IMR-90 (cell line): ENCODE results near the gene MBTD1. TPM values are rescaled to one million over a fixed set of nuclear protein-coding genes. Genes with fewer than 3 reads are reported as not detected.

Experiments used
- ATAC-seq: fragments of 200-7000 bp; cut with Tn5 transposase; 2 replicates; pipeline ENCODE4 v1.9.1; 2020; ENCODE audit warnings: low read depth, mild to moderate bottlenecking, moderate library complexity
- BruUV-seq: library from RNA; stranded (reverse); fragments of 400-500 nt; replicated peaks from 2 replicates; lab custom pipeline; 2021; lab: Mats Ljungman, UMichigan
- CTCF ChIA-PET: fragments of 300-600 bp; formaldehyde crosslinking; extraction: SDS; loops from one replicate; lab custom pipeline; 2021; ENCODE audit warnings: antibody characterized with exemption; lab: Yijun Ruan, JAX
- POLR2A ChIA-PET: fragments of 300-600 bp; sonication (Branson Sonifier 250); formaldehyde crosslinking; loops from one replicate; lab custom pipeline; 2022; ENCODE audit warnings: antibody characterized with exemption; ENCODE audit not compliant: unreplicated experiment; lab: Charles Lee
- DNase-seq: peaks from one replicate; pipeline ENCODE4 v3.0.0; 2013
- H2AFZ ChIP-seq: replicated peaks from 2 replicates; pipeline ENCODE3; 2013; ENCODE audit warnings: low read length, mild to moderate bottlenecking; ENCODE audit not compliant: poor library complexity
- H2AK5ac ChIP-seq: 2 replicates; pipeline ENCODE4 v1.6.1; 2013; ENCODE audit warnings: low read depth, low read length, inconsistent platforms
- H2AK9ac ChIP-seq: replicated peaks from 2 replicates; pipeline ENCODE3; 2013; ENCODE audit warnings: mild to moderate bottlenecking, low read depth, low read length, moderate library complexity; ENCODE audit not compliant: poor library complexity
- H2BK120ac ChIP-seq: 2 replicates; pipeline ENCODE4 v1.6.1; 2013; ENCODE audit warnings: low read depth, low read length, inconsistent platforms
- H2BK15ac ChIP-seq: 3 replicates; pipeline ENCODE4 v1.6.1; 2013; ENCODE audit warnings: low read depth, low read length, inconsistent platforms
- H2BK20ac ChIP-seq: 2 replicates; pipeline ENCODE4 v1.6.1; 2013; ENCODE audit warnings: low read depth, mild to moderate bottlenecking, inconsistent platforms, low read length, moderate library complexity
- H2BK5ac ChIP-seq: 2 replicates; pipeline ENCODE4 v1.6.1; 2013; ENCODE audit warnings: mild to moderate bottlenecking, low read depth, low read length, inconsistent platforms; ENCODE audit not compliant: poor library complexity, severe bottlenecking
- H3K14ac ChIP-seq: replicated peaks from 2 replicates; pipeline ENCODE4 v1.6.1; 2013; ENCODE audit warnings: low read depth, low read length, inconsistent platforms
- H3K18ac ChIP-seq: 2 replicates; pipeline ENCODE4 v1.6.1; 2013; ENCODE audit warnings: low read depth, low read length, control low read depth
- H3K23ac ChIP-seq: 2 replicates; pipeline ENCODE4 v1.6.1; 2013; ENCODE audit warnings: low read depth, low read length, inconsistent platforms
- H3K27ac ChIP-seq: 2 replicates; pipeline ENCODE4 v1.5.1; 2013; ENCODE audit warnings: mild to moderate bottlenecking, control low read depth, low read length; ENCODE audit not compliant: insufficient read depth
- H3K27me3 ChIP-seq: 2 replicates; pipeline ENCODE4 v1.6.1; 2013; ENCODE audit warnings: low read length; ENCODE audit not compliant: control insufficient read depth, insufficient read depth
- H3K36me3 ChIP-seq: 2 replicates; pipeline ENCODE4 v1.6.1; 2013; ENCODE audit warnings: low read length, mixed read lengths; ENCODE audit not compliant: control insufficient read depth, insufficient read depth
- H3K4ac ChIP-seq: 2 replicates; pipeline ENCODE4 v1.6.1; 2013; ENCODE audit warnings: low read depth, low read length, inconsistent platforms
- H3K4me1 ChIP-seq: 2 replicates; pipeline ENCODE4 v1.6.1; 2013; ENCODE audit warnings: low read length, mixed read lengths; ENCODE audit not compliant: control insufficient read depth, insufficient read depth
- H3K4me2 ChIP-seq: 2 replicates; pipeline ENCODE4 v1.6.1; 2013; ENCODE audit warnings: low read depth, mild to moderate bottlenecking, control low read depth, low read length, moderate library complexity
- H3K4me3 ChIP-seq: 2 replicates; pipeline ENCODE4 v1.5.1; 2013; ENCODE audit warnings: low read depth, mild to moderate bottlenecking, control low read depth, low read length, moderate library complexity; ENCODE audit not compliant: insufficient read depth
- H3K56ac ChIP-seq: 2 replicates; pipeline ENCODE4 v1.6.1; 2013; ENCODE audit warnings: low read length, inconsistent platforms; ENCODE audit not compliant: insufficient read depth; ENCODE audit errors: extremely low read depth
- H3K79me1 ChIP-seq, 2 experiments: 2 replicates each; pipeline ENCODE4 v1.6.1; 2013; ENCODE audit warnings: low read length in 2 of 2, inconsistent platforms in 1 of 2, low read depth in 1 of 2
- H3K9ac ChIP-seq: 2 replicates; pipeline ENCODE4 v1.6.1; 2013; ENCODE audit warnings: low read depth, low read length, control low read depth
- H3K9me1 ChIP-seq: 2 replicates; pipeline ENCODE4 v1.6.1; 2013; ENCODE audit warnings: low read length, inconsistent platforms; ENCODE audit not compliant: insufficient read depth
- H3K9me3 ChIP-seq: 2 replicates; pipeline ENCODE4 v1.6.1; 2013; ENCODE audit warnings: low read length; ENCODE audit not compliant: control insufficient read depth, insufficient read depth
- H4K20me1 ChIP-seq: 2 replicates; pipeline ENCODE4 v1.6.1; 2013; ENCODE audit warnings: low read length, inconsistent platforms; ENCODE audit not compliant: insufficient read depth
- H4K5ac ChIP-seq: 2 replicates; pipeline ENCODE4 v1.6.1; 2013; ENCODE audit warnings: mild to moderate bottlenecking, low read depth, low read length, control low read depth
- H4K8ac ChIP-seq, 2 experiments: 2 replicates each; pipeline ENCODE4 v1.6.1; 2013; ENCODE audit warnings: low read depth in 2 of 2, low read length in 2 of 2, control low read depth in 1 of 2, inconsistent platforms in 1 of 2
- H4K91ac ChIP-seq: 2 replicates; pipeline ENCODE4 v1.6.1; 2013; ENCODE audit warnings: low read depth, low read length, inconsistent platforms; ENCODE audit not compliant: insufficient read depth
- CEBPB ChIP-seq: IDR thresholded peaks from 2 replicates; pipeline ENCODE4 v1.6.1; 2012; ENCODE audit warnings: low read depth, low read length, improper control_type of control experiment
- CHD1 ChIP-seq: IDR thresholded peaks from 2 replicates; pipeline ENCODE4 v1.6.1; 2012; ENCODE audit warnings: low read depth, low read length, improper control_type of control experiment
- ELK1 ChIP-seq: fragments of 150-350 bp; IDR thresholded peaks from 2 replicates; pipeline ENCODE4 v1.6.1; 2016; ENCODE audit warnings: low read depth, mild to moderate bottlenecking, low read length, moderate library complexity, borderline replicate concordance
- MAFK ChIP-seq: IDR thresholded peaks from 2 replicates; pipeline ENCODE4 v1.6.1; 2012; ENCODE audit warnings: low read depth, low read length, improper control_type of control experiment
- MXI1 ChIP-seq: IDR thresholded peaks from 2 replicates; pipeline ENCODE4 v1.6.1; 2012; ENCODE audit warnings: low read depth, mild to moderate bottlenecking, low read length, moderate library complexity, borderline replicate concordance
- NFE2L2 ChIP-seq: fragments of 150-350 bp; IDR thresholded peaks from 2 replicates; pipeline ENCODE4 v1.6.1; 2016; ENCODE audit warnings: low read depth, mild to moderate bottlenecking, low read length
- POLR2A ChIP-seq: IDR thresholded peaks from 2 replicates; pipeline ENCODE4 v1.6.1; 2012; ENCODE audit warnings: mild to moderate bottlenecking, low read depth, low read length
- RAD21 ChIP-seq: IDR thresholded peaks from 2 replicates; pipeline ENCODE4 v1.6.1; 2012; ENCODE audit warnings: low read length, improper control_type of control experiment
- RCOR1 ChIP-seq: IDR thresholded peaks from 2 replicates; pipeline ENCODE4 v1.6.1; 2012; ENCODE audit warnings: mild to moderate bottlenecking, low read length, improper control_type of control experiment; ENCODE audit not compliant: insufficient replicate concordance
- RFX5 ChIP-seq: IDR thresholded peaks from 2 replicates; pipeline ENCODE4 v1.8.0; 2012; ENCODE audit warnings: low read depth, mild to moderate bottlenecking, low read length, moderate library complexity
- SMC3 ChIP-seq: fragments of 150-350 bp; IDR thresholded peaks from 2 replicates; pipeline ENCODE4 v1.6.1; 2016; ENCODE audit warnings: low read depth, mild to moderate bottlenecking, antibody characterized with exemption, low read length, moderate library complexity
- WGBS, 2 experiments: methylation state at CpG; one replicate each; pipeline versions ENCODE4 v1.1.5 to v1.1.7; 2013; ENCODE audit warnings: missing lambda C conversion rate in 2 of 2; ENCODE audit not compliant: insufficient read length in 1 of 2; ENCODE audit errors: extremely low coverage in 2 of 2; 5-methylcytosine and 5-hydroxymethylcytosine counted together
- dilution Hi-C: fragments of 300-500 bp; cut with HindIII; formaldehyde crosslinking; loops from one replicate; pipeline ENCODE4 v1.14.3; 2018; ENCODE audit warnings: low sequenced_read_pairs; ENCODE audit not compliant: unreplicated experiment
- in situ Hi-C: fragments of 300-500 bp; cut with MboI; formaldehyde crosslinking; loops from 3 replicates; pipeline ENCODE4 v1.14.3; 2019; ENCODE audit warnings: low sequenced_read_pairs, inconsistent platforms, mixed read lengths
- intact Hi-C: fragments of 100-400 bp; cut with micrococcal nuclease; formaldehyde crosslinking; loops from 2 replicates; pipeline ENCODE4 v1.10.0; 2022
- polyA plus RNA-seq, 3 experiments: library from polyadenylated mRNA; depleted of rRNA; stranded (reverse); fragments of >200 nt; gene quantifications; 2 replicates each; pipeline ENCODE4 v1.2.3, GENCODE V29; 2012; ENCODE audit warnings: low replicate concordance in 1 of 3
- total RNA-seq: library from RNA; depleted of rRNA; stranded (reverse); fragments of >200 nt; gene quantifications from 2 replicates; pipeline ENCODE4 v1.2.3, GENCODE V29; 2012
- TF ChIP-seq, protein P1 (sequence below): conservative IDR thresholded peaks from 2 replicates; pipeline ENCODE4 v1.5.1; 2012; ENCODE audit warnings: mild to moderate bottlenecking, low read depth, low read length, improper control_type of control experiment
- TF ChIP-seq, protein P2 (sequence below): fragments of 150-350 bp; IDR thresholded peaks from 2 replicates; pipeline ENCODE4 v1.6.1; 2017; ENCODE audit warnings: mild to moderate bottlenecking, antibody characterized with exemption, low read length, low read depth

The MBTD1 gene
- total and polyA plus RNA-seq, 2 of the 4 experiments (the other 2 are of a cell fraction): 3.2 to 5.6 TPM

DNA sequence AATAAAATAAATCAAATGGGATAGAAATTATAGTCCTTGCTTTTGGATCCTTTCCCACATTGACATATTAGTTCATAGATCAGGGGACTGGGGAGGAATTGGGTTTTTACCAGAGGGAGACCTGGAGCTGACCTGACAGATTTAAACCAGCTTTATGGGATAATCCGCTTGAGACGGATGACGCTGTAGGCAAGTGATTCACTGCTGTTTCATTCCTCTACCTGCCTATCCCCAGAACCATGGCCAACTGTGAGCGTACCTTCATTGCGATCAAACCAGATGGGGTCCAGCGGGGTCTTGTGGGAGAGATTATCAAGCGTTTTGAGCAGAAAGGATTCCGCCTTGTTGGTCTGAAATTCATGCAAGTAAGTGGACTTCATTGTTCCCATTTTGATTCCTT lies 104.4 kb downstream of the MBTD1 start:
- H3K9me1 ChIP-seq: peaks cover 3% of the 10 kb centered on the region; the same call in 1 of the 2 replicates
- H2AK9ac ChIP-seq: peak overlapping the region; percentile 37
- no peak overlapping the region for H2BK5ac ChIP-seq
- H3K23ac ChIP-seq: no peak overlapping the region; the same call in 1 of the 2 replicates
- no TSS peak for BruUV-seq
- ChIA-PET POLR2A (no interaction called here), CTCF (no interaction called here)
- no peak overlapping the region for H3K18ac ChIP-seq
- H3K9me3 ChIP-seq: no peaks in the 10 kb centered on the region
- H3K9ac ChIP-seq: no peak overlapping the region
- no peak overlapping the region for H3K4me3 ChIP-seq
- H3K27ac ChIP-seq: no peak overlapping the region
- no peak for TF ChIP-seq CEBPB
- TF ChIP-seq RCOR1: no peak
- no peak for TF ChIP-seq CHD1
- TF ChIP-seq RAD21: no peak
- no peak for TF ChIP-seq ELK1
- TF ChIP-seq POLR2A: no peak
- TF ChIP-seq, protein P1, sequence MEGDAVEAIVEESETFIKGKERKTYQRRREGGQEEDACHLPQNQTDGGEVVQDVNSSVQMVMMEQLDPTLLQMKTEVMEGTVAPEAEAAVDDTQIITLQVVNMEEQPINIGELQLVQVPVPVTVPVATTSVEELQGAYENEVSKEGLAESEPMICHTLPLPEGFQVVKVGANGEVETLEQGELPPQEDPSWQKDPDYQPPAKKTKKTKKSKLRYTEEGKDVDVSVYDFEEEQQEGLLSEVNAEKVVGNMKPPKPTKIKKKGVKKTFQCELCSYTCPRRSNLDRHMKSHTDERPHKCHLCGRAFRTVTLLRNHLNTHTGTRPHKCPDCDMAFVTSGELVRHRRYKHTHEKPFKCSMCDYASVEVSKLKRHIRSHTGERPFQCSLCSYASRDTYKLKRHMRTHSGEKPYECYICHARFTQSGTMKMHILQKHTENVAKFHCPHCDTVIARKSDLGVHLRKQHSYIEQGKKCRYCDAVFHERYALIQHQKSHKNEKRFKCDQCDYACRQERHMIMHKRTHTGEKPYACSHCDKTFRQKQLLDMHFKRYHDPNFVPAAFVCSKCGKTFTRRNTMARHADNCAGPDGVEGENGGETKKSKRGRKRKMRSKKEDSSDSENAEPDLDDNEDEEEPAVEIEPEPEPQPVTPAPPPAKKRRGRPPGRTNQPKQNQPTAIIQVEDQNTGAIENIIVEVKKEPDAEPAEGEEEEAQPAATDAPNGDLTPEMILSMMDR: no peak
- TF ChIP-seq SMC3: no peak
- no peak for TF ChIP-seq MAFK
- TF ChIP-seq RFX5: no peak
- TF ChIP-seq, protein P2, sequence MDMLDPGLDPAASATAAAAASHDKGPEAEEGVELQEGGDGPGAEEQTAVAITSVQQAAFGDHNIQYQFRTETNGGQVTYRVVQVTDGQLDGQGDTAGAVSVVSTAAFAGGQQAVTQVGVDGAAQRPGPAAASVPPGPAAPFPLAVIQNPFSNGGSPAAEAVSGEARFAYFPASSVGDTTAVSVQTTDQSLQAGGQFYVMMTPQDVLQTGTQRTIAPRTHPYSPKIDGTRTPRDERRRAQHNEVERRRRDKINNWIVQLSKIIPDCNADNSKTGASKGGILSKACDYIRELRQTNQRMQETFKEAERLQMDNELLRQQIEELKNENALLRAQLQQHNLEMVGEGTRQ: no peak
- no peak for TF ChIP-seq NFE2L2
- TF ChIP-seq MXI1: no peak
- H2AK5ac ChIP-seq: no peak overlapping the region
- H4K8ac ChIP-seq: no peak overlapping the region
- no peak overlapping the region for H3K4ac ChIP-seq
- H2BK20ac ChIP-seq: no peak overlapping the region
- no peak overlapping the region for H2AFZ ChIP-seq
- no peak overlapping the region for H2BK120ac ChIP-seq
- H4K20me1 ChIP-seq: peaks cover 9% of the 10 kb centered on the region; the same call in 1 of the 2 replicates
- no peak overlapping the region for H3K56ac ChIP-seq
- H3K36me3 ChIP-seq: peaks cover 9% of the 10 kb centered on the region
- DNase-seq (no peak), ATAC-seq (no peak)
- no peak overlapping the region for H2BK15ac ChIP-seq
- H4K91ac ChIP-seq: no peak overlapping the region
- no peaks in the 10 kb centered on the region for H3K4me1 ChIP-seq
- H3K79me1 ChIP-seq: peaks cover 24 to 57% of the 10 kb centered on the region in 2 experiments; a peak in 3 of 4 replicates
- H3K27me3 ChIP-seq: no peaks in the 10 kb centered on the region
- no CpG with 5 or more reads among the region's 8 CpGs for WGBS, 2 experiments
- intact Hi-C loops (no loop called here), dilution Hi-C loops (no loop called here), in situ Hi-C loops (no loop called here)
- no peak overlapping the region for H4K5ac ChIP-seq
- no peak overlapping the region for H3K4me2 ChIP-seq
- H3K14ac ChIP-seq: no peak overlapping the region
